AML-193 (cell line): ENCODE results near the gene CLEC16A.
A peak's percentile ranks its signal among the peaks of the same experiment; 100 is the strongest.
"Not testable (repeated sequence)": the region's sequence is repeated elsewhere in the genome, so short reads cannot be mapped to it uniquely, and the experiment has no call there.

Experiments
- DNase-seq, 2 experiments: peaks; one replicate each; lab custom pipeline; 2025; lab: John Stamatoyannopoulos, UW

Gene CLEC16A

DNA sequence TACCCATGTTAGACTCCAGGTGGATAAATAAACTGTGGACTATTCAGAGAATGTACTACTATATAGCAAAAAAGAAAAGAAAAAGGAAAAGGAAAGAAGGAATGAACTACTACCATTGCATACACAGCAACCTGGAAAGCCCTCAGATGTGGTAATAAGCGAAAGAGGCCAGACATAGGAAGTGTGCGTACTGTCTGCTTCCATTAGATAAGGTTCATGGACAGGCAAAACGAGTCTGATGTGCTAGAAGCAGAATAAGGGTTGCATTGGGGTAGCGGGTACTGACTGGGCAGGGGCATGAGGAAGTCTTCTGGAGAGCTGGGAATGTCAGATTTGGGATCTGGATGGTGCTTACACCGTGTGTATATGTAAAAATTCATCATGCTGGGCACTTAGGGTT lies 21.8 kb downstream of the CLEC16A start:
- no peak for DNase-seq

DNA sequence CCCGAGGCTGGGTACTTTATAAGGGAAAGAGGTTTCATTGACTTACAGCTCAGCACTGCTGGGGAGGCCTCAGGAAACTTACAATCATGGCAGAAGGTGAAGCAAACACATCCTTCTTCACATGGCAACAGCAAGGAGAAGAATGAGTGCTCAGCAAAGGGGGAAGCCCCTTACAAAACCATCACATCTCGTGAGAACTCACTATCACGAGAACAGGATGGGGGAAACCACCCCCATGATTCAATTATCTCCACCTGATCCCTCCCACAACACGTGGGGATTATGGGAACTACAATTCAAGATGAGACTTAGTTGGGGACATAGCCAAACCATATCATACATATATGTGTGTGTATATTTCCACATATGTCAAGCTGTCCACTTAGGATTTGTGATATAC lies 22.2 kb downstream of the CLEC16A start:
- DNase-seq, result not testable (repeated sequence)

DNA sequence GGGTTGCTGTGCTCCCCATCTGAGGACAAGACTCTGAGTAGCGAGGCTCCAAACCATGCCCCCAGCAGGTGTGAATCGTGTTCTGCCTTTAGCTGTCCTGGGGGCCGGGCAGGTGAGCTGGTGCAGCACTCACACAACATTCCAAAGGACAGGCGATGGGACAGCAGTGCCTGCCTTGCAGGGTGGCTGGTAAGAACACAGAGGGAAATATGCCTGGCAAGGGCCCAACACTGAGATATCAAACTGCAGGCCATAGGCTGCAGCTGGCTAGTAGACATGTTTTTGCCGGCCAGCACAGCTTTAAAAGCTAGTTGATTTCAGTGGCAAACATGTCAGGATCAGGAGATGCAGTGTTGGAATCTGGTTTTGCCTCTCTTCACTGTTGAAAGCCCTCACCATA lies 23.6 kb downstream of the CLEC16A start:
- DNase-seq, result no peak

DNA sequence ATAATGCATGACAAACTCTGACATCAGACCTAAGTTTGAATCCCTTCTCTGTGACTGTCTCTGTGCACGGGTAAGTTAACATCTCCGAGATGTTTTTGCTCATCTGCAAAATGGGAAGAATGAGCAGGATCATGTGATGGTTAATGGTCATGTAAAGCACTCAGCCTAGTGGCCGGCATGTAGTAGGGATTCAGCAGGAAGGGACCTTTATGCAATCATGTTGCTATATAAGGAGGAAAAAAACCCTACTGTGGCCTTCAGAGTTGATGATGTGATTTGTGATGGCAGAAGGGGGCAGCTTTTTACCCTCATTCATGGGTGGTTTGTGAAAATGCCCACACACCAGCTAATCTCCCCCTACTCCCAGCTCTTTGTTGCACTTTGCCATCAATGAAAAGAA lies 24.1 kb downstream of the CLEC16A start:
- DNase-seq, result no peak

DNA sequence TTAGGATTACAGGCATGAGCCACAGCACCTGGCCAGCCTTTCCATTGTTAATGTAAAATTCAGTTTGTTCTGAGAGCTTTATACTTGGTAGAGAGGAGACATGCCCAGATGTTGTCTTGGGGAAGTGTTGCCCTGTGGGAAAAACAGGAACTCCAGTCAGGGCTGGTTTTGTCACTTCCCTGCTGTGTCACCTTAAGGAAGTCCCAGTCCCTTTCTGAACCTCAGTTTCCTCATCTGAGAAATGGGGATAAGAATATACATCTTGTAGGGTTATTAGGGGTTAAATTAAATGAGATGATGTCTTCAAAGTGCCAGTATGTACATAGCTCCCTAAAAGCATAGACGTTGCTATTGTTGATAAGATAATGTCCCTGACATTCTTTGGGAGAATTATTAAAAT lies 25.3 kb downstream of the CLEC16A start:
- DNase-seq, result no peak

DNA sequence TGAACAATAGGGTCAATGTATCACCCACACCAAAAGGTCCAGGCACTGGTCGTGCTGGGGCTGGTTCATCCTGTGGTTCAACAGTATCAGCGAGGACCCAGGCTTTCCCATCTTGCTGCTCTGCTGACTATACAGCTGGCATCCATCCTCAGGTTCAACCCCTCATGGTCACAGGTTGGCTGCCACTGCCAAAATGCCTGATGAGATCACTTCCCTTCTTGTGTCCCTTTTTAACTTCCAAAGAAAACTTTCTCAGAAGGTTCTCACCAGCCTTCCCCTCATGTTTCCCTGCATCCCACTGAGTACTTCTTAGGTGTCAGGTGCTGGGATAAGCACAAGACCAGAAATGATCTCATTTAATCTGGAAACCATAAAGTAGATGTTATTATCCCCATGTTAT lies 25.7 kb downstream of the CLEC16A start:
- DNase-seq, result no peak

DNA sequence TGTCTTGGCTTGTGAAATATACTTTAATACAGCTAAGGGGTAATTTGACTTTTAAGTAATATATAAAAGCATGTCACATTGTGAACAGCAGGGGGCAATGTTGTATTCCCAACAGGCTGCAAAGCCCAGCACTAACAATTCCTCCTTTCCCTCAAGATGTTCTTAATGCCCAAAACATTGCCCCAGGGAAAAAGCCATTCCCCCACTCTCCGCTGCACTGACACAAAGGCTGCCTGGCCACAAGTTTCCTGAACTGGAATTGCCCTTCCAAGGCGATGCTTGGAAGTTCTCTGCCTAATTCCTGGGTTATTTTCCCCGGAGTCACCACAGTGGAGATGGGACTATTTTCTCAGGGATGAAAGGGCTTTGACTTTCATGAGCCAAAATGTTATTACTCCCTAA lies 27.2 kb downstream of the CLEC16A start:
- peak; percentile 48 to 53 for DNase-seq

DNA sequence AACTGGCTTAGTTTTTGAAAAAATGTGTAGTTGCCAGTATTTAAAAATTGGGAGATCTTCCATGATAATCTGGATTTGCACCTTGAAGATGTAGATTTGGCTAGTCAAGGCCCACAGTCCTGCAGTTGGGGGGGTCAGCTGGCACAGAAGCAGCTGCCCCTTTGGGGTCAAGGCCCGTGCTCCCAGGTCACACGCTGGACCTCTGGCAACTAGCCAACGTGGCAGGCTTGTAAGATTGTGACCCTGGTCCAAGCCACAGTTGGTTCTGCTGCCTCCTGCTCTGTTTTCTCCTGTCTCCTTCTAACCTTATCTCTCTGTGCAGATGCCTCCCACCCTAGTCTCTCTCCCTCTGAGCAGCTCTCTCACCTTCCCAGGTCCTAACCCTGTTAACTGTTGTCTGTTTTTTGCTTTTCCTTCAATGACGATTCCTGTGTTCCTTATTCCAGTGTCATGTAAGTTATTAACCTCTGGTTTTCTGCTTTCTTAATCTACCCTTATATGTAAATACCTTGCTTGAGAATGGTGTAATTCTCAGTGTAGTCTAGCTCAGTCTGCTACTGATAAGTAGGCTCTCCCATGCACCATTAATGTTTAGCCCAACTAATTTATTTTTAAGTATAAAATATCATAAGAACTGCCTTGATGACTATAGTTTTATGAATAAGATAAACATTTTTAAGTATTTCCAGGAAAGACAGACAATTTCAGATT lies 27.9 kb downstream of the CLEC16A start:
- no peak for DNase-seq

DNA sequence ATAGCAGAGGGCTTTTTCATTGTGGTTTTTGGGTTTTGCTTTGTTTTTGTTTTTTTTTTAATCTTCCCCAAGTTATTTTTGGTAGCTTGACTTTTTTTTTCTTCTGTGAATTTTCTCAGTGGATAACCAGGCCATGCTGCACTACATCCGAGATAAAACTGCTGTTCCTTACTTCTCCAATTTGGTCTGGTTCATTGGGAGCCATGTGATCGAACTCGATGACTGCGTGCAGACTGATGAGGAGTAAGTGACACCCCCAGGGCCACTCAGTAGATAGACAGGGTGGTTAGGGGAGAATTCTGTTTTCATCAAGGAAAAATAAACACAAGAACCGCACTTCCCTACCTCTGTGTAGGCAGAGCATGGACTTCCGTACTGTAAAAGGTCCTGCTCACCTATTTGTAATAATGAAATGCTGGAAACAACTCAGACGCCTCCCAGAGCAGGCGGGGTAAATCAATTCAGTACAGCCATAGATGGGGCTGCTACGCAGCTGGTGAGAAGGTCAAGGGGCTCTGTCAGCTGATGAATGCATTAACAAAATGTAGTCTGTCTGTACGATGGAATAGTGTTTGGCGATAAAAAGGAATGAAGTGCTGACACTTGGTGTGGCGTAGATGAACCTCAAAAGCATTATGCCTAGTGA lies 28.6 kb downstream of the CLEC16A start:
- DNase-seq, result no peak

DNA sequence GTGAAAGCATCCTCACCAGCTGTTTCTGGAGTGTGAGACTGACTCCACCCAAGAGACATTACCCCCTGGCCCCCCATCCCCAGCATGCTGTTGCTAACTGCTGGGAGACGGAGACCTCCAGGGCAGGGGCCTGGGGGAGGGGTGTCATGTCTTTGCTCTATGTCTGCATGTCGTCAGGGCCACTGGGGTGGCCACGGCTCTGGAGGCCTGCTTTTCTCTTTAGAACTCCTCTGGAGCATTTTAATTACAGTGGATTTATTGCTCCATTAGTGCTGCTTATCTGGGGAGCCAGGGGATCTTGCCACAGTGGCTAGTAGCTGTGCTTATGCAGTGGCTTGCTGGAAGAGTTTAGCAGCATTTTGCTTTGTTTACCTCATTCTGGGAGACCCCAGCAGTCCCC lies 32.3 kb downstream of the CLEC16A start:
- DNase-seq, result no peak

DNA sequence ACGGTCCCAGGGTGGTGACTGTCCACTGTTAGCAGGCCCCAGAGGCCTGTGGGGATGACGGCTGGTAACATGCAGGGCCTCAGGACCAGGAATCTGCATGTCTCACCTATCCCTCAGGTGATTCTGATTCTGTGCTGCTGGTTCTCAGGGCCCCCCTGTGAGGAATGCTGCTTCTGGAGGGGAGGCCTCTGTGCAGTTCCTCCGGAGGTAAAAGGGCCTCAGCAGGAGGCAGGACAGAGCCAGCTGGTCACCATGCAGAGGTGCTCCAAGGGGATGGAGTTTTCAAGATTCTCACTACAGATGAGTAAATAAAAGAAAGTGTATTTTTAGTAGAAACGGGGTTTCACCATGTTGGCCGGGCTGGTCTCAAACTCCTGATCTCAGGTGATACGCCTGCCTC lies 33.8 kb downstream of the CLEC16A start:
- no peak for DNase-seq

DNA sequence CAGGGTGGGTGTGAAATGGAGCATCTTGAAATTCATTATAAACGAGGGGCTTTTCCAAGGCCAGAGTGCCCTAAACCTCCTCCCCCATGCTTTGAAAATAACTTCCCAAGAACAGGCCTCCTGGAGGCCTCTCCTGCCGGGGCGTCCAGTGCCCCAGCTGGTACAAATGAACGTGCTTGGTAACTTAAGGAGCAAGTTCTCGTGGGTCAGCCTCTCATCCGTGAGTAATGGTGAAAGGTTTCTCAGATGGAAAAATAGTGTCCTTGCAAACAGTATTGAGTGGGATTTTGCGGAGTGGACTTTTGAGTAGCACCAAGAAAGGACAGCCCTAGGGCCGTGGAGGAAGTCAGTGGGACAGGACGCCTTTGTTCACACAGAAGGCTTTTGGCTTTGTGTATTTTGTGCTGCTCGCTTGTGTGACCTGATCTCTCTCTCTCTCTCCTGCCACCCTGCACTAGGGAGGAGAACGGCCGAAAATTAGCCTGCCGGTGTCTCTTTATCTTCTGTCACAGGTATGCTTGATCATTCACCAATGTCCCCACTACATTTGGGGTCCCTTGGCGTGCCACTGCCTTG lies 34.6 kb downstream of the CLEC16A start:
- DNase-seq, result no peak

DNA sequence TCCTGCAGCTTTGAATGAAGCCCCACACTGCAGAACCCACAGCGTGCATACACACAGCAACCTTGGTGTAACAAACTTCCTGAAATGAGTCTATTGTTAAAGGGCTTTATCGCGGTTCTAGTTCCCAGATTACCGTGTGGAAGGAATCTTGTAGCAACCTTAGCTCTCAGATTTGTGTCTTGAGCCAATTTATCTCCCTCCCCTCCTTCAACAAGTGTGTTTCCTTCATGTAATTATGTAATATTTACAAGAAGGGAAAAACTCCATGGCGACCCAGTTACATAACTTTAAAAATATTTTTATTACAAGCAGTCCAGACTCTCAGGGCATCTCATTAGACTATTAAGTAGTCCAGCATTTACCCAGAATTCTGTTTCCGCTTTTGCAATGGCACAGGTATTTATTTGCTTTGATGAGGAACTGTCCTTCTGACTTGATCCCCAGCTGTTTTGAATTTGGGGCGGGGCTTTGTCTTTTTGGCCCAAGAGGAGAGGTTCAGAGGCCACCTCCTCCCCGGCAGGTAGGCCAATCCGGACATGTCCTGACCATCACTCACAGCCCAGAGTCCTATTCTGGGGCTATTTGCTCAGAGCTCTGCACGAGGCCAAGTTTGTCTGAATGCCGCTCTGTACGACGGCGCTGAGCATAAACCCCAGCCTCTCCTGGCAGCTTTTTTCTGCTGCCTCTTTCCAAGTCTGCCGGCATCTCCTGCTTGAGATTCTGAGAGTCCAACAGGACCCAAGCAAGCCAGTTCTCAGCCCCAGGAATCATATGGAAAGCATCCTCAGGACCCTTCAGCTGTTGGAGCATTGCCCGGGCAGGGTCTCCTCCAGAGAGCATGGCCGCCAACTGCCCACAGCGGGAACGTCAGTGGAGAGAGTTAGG lies 35.6 kb downstream of the CLEC16A start:
- DNase-seq, result peak; percentile 3 to 14

DNA sequence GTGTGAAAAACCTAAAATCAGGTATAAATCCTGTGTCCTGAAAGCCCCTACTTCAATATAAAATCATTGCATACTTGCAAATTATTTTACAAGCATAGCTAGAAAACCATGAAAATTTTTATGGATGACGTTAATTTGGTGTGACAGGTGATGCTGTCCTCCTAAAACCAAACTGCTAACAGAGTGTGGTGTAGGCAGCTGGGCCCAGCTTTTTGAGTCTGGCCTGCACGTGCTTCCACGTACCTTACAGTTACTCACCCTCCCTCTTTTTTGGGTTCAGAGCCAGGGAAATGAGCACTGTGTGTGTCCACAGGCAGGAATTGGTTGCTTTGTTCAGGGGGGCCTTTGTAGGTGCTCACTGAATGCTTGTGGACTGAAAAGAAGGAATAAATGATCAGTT lies 36.4 kb downstream of the CLEC16A start:
- DNase-seq, result no peak

DNA sequence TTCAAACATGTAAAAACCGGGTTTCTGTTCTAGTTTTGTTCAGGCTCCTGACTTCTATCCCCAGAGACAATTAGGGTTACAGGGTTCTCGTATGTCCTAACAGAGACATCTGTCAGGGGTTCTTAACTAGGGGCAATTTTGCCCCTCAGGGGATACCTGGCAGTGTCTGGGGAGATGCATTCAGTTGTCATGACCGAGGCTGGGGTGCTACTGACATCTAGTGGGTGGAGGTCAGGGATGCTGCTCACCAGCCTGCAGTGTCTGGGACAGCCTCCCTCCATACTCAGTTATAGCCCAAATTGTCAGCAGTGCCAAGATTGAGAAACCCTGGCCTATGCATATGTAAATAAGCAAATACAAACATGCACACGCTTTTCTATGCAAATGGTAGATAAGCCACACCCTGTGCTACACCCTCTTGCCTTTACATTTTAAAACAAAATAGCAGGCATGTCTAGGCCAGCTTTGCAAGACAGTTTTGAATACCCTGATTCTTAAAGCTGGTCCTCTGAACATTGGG lies 37.4 kb downstream of the CLEC16A start:
- DNase-seq, result peak; percentile 18 to 32

DNA sequence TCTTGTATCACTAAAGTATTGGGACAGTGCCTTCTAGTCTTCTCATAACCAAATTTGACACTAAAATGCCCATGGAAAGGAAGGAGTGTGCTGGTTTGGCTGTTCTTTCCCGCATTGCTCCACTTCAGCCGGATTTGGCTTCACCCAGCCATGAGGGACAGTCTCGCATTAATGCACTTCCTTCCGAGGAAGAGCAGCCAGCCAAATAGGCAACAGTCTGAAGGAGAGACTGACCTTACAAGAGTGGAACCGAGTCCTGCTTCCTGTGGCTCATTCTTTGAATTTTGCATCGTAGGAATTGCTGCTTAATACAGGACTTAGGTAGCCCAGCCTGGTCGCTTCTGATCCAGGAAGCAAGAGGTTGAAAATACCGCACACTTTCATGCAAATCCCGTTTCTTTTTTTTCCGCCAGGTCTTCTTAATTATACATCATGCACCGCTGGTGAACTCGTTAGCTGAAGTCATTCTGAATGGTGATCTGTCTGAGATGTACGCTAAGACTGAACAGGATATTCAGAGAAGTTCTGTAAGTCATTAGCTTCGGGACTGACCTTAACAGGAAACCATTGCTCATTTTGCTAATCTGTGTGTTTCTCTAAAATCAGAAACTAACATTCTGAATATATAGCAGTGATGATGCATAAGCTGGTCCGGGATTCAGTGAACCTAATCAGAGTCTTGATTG lies 38.2 kb downstream of the CLEC16A start:
- DNase-seq, result no peak

DNA sequence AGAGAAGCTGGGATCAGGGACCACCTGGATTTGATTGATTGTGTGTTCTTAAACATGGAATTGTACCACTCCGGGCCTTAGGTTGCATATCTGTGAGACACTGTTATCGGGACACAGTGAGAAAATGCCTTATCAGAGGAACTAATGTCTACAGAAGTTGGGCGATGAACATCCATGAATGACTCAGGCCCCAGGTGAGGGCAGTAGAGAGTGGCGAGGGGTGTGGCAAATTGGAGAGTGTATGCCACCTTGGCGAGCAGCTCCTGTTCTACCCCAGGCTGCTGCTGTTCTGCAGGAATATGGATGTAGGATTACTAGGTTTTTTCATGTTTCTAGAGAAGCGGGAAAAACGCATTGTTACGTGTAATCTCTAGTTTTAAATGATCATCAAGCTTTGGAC lies 38.8 kb downstream of the CLEC16A start:
- no peak for DNase-seq

DNA sequence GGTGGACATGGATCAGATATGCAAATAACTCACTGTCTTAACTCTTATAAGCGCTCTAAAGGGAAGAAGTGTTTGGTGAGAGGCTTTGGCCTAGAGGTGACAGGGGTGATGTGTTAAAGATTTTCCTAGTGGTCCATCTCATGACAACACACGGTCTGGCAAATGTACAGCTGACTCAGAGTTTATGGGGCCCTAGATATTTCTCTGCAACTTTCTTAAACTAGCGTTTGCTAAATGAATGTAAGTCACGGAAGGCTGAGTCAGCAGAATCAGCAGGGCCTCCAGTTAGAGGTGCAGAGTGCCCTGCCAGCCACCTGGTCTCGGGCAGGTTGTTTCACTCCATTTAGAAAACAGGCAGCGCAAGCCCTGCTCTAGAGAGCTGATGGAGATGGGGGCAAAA lies 40.1 kb downstream of the CLEC16A start:
- DNase-seq, result no peak

DNA sequence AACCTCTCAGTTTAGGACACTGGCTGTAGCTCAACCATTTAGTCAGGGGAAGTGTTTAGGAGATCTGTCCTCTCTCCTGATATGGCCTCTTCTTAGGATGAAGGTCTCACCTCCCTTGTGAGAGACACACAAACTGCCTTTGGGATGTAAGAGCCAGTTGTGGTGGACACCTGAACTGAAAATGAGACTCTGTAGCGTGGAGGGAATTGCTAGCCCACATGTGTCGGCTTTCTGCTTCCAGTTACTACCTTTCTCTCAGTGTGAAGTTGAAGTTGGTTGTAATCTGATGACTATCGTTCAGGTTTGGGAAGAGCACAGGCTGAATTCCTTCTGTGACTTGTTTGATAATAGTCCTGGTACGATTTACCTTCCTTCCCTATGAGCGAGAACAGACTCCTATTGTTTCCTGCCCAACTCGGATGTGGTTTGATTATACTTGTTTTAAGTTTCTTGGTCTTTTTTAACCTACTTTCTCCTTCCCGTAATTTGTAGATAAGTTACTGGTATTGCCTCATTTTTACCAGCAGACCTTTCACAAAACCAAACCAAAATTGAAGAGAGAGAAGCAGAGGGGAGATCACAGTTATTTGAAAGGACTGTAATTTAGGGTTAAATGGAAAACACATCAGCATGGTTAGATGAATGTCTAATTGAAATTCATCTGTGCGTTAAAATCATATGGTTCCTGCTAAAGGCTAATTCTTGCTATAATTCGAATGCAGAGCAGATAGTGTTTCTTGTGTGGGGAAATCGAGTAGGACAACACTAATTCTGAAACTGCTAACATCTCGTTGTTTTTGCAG lies 43.2 kb downstream of the CLEC16A start:
- no peak for DNase-seq

DNA sequence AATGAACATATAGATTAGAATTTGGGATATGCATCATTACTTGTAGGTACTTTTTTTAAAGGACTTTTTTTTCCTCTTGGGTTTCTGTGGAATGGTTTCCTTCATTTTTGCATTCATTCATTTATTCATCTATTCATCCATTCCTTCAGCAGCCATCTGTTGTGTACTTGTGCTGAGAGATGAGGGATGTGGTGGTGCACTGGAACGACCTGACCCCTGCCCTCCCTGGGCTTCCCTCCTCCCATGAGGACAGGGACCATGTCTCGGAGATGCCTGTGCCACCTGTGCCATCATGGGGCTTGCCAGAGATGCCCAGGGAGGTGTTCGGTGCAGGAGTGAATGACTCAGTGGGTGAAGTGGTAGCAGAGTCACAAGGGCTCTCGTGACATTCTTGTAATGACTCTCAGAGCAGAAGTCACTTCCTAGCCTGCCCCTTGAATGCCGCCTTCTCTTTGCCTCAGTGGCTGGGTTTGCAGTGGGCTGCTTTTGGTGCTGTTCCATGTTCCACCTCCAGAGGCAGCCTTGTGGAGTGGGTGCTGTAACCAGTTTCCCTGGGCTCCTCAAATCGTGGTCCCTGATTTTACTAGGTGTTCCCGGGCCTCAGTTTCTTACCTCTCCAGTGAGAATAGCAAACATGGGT lies 43.9 kb downstream of the CLEC16A start:
- no peak for DNase-seq
